ENCODE data around the gene USP10.

GRCh38 chr16:84761448-84762368 lies 61.9 kb downstream of the USP10 start:
- TF ChIP-seq, protein P1, sequence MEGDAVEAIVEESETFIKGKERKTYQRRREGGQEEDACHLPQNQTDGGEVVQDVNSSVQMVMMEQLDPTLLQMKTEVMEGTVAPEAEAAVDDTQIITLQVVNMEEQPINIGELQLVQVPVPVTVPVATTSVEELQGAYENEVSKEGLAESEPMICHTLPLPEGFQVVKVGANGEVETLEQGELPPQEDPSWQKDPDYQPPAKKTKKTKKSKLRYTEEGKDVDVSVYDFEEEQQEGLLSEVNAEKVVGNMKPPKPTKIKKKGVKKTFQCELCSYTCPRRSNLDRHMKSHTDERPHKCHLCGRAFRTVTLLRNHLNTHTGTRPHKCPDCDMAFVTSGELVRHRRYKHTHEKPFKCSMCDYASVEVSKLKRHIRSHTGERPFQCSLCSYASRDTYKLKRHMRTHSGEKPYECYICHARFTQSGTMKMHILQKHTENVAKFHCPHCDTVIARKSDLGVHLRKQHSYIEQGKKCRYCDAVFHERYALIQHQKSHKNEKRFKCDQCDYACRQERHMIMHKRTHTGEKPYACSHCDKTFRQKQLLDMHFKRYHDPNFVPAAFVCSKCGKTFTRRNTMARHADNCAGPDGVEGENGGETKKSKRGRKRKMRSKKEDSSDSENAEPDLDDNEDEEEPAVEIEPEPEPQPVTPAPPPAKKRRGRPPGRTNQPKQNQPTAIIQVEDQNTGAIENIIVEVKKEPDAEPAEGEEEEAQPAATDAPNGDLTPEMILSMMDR (conservative IDR thresholded peaks at IDR 0.05; ENCODE audit: low read length) = no peak
- no peak for TF ChIP-seq EZH2phosphoT487 (IDR thresholded peaks at IDR 0.05; ENCODE audit: borderline replicate concordance)

All from Loucy (cell line).